GM12865 (cell line): ENCODE results near the gene GPSM1.
"Not testable (repeated sequence)": the region's sequence is repeated elsewhere in the genome, so short reads cannot be mapped to it uniquely, and the experiment has no call there.

ENCODE experiments used
- DNase-seq: peaks from one replicate; pipeline ENCODE4 v3.0.0; 2010; ENCODE audit warnings: low read depth
- H3K4me3 ChIP-seq: 2 replicates; pipeline ENCODE4 v1.5.1; 2011; ENCODE audit warnings: mild to moderate bottlenecking, low read depth, low read length, control low read depth
- TF ChIP-seq, protein P1 (sequence below): IDR thresholded peaks from 2 replicates; pipeline ENCODE4 v1.5.1; 2011; ENCODE audit warnings: low read length, control low read depth, low read depth, inconsistent platforms; ENCODE audit not compliant: insufficient read depth; ENCODE audit errors: missing control alignments

GPSM1 gene

DNA sequence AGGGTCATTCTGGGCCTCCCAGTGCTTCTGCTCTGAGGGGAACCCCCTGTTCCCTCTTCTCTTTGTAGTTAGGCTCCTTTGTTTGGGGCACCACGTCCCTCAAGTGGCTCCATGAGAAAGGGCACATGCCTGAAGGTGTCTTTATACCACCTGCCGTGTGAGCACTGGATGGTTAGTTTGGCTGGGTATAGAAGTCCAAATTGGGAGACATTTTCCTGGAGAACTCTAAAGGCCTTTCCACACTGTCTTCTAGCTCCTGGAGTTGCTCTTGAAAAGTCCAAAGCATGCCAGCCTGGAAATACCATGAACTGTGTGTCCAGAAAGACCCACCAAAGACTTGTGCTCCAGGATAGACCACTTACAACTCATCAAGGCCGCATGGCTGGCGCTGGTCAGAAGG, 12.4 kb upstream of the GPSM1 start:
- H3K4me3 ChIP-seq: no peak overlapping the region
- DNase-seq: no peak
- TF ChIP-seq, protein P1, sequence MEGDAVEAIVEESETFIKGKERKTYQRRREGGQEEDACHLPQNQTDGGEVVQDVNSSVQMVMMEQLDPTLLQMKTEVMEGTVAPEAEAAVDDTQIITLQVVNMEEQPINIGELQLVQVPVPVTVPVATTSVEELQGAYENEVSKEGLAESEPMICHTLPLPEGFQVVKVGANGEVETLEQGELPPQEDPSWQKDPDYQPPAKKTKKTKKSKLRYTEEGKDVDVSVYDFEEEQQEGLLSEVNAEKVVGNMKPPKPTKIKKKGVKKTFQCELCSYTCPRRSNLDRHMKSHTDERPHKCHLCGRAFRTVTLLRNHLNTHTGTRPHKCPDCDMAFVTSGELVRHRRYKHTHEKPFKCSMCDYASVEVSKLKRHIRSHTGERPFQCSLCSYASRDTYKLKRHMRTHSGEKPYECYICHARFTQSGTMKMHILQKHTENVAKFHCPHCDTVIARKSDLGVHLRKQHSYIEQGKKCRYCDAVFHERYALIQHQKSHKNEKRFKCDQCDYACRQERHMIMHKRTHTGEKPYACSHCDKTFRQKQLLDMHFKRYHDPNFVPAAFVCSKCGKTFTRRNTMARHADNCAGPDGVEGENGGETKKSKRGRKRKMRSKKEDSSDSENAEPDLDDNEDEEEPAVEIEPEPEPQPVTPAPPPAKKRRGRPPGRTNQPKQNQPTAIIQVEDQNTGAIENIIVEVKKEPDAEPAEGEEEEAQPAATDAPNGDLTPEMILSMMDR: no peak

DNA sequence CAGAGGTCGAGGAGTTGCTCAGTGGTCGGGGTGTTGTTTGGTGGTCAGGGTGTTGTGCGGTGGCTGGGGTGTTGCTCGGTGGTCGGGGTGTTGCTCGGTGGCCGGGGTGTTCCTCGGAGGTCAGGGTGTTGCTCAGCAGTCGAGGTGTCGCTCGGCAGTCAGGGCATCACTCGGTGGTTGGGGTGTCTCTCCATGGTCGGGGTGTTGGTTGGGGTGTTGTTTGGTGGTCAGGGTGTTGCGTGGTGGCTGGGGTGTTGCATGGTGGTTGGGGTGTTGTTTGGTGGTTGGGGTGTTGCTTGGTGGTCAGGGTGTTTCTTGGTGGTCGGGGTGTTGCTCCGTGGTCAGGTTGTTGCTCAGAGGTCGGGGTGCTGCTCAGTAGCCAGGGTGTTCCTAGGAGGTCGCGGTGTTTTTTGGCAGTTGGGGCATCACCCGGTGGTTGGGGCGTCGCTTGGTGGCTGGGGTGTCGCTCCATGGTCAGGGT, 11.0 kb upstream of the GPSM1 start:
- TF ChIP-seq, protein P1: no peak

DNA sequence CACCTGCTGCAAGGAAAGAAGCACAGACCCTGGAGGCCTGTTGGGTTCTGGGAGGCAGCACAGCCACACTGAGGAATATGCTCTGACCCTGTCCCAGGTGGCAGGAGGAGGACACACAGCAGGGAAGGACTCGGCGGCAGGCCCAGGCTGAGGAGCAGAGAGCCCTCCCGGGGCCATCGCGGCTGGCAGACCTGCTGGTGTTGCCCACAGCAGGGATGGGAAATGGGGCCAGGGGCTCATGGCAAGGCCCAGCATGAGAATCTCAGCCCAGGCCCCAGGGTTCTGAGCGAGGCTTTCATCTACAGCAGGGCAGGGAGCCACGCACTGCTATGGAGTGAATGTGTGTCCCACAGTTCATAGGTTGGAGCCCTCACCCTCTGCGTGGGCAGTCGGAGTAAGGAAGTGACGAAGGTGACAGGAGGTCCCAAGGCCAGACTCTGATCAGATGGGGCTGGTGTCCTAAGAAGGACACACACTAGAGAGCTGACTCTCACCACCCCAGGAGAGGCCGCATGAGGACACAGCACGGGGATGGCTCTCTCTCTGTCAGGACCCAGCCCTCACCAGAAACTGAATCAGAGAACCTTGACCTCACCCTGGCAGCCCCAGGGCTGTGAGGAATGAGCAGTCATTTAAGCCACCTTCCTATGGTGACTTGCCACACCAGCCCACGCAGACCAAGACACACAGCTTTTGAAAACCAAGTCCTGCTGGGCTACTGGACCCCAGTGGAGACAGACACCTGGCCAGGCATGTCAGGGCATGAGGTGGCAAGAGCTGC, 10.3 kb upstream of the GPSM1 start:
- TF ChIP-seq, protein P1: no peak

More for the DNA sequence above, 11.0 kb upstream of the GPSM1 start:
- DNase-seq: no peak
- no peak overlapping the region for H3K4me3 ChIP-seq

DNA sequence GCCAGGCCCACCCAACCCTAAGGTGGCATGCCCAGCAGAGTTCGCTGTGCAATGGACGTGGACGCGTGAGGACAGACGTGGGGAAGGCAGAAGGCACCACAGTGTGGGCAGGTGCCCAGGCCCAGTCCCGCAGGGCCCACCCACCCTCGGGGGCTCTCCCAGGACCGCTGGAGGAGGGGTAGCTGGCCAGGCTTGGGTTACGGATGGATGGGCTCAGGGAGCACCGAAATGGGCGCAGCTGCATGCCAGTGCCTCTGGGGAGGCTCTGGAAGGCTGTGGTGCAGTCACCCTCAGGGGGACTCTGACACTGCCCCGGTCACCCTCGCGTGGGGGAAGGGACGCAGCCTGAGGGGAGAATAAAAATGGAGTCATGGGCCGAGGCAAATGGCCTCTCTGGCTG, 9.6 kb upstream of the GPSM1 start:
- no peak for DNase-seq
- H3K4me3 ChIP-seq: no peak overlapping the region
- TF ChIP-seq, protein P1: no peak

More for the DNA sequence above, 10.3 kb upstream of the GPSM1 start:
- no peak for DNase-seq
- H3K4me3 ChIP-seq: no peak overlapping the region

DNA sequence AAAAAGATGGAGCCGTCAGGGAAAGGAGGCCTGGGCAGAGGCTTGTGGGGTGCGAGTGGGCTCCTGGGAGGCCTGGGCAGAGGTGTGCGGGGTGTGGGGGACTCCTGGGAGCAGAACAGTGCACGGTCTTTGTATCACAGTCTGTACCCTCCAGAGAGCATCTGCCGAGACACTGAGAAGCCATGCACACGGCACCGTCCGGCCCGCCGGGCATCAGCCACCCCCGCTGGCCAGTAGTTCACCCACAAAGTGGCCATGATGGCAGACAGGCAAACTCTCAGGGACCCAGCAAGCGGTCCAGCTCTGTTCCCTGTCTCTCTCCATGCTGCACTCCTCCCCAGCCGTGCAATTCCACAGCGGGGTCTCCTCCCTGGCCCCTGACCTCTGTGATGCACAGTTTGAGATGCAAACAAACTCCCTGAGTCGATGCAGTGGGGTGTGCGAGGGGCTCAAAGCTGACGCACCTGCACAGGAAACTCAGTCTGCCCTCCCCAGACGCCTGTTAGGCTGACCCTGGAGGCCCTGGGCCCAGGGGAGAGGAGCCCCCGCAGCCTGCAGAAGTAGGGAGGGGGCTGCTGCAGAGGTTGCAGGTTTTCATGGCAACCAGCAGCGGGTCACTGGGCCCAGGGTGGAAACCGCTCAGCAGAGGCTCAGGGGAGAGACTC, 9.1 kb upstream of the GPSM1 start:
- no peak overlapping the region for H3K4me3 ChIP-seq
- DNase-seq: no peak
- TF ChIP-seq, protein P1: no peak

DNA sequence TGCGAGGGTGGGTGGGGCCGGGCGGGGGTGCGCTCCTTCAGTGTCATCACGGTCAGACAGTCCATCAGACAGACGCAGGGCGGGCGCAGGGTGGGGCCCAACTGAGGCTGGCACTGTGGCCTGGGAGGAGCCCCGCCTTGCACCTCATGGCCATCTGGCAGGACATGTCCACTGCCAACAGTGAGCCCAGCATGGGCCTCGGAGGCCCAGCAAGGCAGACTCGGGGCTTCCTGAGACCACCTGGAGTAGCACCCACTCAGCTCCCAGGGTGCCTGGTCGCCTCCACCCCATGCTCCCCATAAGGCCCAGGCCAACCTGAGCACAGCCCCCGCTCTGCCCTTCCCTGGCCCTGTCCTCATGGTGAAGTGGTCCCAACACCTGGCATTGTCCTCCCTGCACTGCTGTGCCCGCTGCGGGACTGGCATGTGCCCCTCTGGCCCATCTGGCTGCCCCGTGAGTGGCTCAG, 8.5 kb upstream of the GPSM1 start:
- no peak overlapping the region for H3K4me3 ChIP-seq

DNA sequence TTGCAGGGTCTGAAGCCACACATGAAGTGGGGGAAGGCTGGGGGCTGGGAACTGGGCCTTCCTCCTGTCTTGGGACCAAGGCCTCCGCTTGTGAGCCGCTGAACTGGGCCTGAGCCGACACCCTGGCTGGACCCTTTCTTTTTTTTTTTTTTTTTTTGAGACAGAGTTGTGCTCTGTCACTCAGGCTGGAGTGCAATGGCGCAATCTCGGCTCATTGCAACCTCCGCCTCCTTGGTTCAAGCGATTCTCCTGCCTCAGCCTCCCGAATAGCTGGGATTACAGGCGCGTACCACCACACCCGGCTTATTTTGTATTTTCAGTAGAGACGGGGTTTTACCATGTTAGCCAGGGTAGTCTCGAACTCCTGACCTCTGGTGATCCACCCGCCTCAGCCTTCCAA, 8.1 kb upstream of the GPSM1 start:
- not testable (repeated sequence) for H3K4me3 ChIP-seq, DNase-seq

More for the DNA sequence above, 8.5 kb upstream of the GPSM1 start:
- TF ChIP-seq, protein P1: no peak
- no peak for DNase-seq

DNA sequence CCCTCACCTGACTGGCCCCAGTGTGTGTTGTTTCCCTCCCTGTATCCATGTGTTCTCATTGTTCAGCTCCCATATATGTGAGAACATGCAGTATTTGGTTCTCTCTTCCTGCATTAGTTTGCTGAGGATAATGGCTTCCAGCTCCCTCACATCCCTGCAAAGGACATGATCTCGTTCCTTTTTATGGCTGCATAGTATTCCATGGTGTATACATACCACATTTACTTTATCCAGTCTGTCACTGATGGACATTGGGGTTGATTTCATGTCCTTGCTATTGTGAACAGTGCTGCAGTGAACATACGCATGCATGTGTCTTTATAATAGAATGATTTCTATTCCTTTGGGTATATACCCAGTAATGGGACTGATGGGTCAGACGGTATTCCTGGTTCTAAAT, 7.4 kb upstream of the GPSM1 start:
- DNase-seq, H3K4me3 ChIP-seq: not testable (repeated sequence)

DNA sequence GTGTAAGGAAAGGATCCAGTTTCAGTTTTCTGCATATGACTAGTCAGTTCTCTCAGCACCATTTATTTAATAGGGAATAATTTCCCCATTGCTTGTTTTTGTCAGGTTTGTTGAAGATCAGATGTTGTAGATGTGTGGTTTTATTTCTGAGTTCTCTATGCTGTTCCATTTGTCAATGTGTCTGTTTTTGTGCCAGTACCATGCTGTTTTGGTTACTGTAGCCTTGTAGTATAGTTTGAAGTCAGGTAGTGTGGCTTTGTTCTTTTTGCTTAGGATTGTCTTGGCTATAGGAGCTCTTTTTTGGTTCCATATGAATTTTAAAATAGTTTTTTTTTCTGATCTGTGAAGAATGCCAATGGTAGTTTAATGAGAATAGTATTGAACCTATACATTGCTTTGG, 6.4 kb upstream of the GPSM1 start:
- not testable (repeated sequence) for H3K4me3 ChIP-seq, DNase-seq
